ENCODE data around the gene OTOGL. TPM values are rescaled to one million over a fixed set of nuclear protein-coding genes. Genes with fewer than 3 reads are reported as not detected.
"Not testable (repeated sequence)": the region's sequence is repeated elsewhere in the genome, so short reads cannot be mapped to it uniquely, and the experiment has no call there.

The OTOGL gene
- total RNA-seq, 2 experiments from 2014 or later, result not detected

DNA sequence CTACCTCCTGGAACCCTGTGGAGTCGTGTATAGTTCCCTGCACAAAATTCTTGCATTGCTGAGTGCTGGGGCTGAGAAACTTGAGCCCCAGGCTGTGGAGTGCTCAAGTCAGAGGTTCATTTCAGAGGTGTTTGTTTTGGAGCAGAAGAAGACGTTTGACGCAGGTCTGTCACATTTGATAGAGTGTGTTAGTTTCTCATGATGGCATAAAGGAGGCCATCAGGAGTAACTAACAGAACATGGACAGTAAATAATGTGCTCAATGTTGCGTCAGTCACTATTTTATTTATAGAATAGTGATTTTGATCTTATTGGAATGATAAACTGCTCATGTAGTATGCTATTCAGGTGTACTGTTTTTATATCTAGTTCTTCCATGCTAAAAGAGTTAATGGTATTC lies 44.2 kb downstream of the OTOGL start:
- CTCF ChIA-PET, result no interaction called here
- no peak overlapping the region for H3K27ac Mint-ChIP-seq
- H3K9me3 Mint-ChIP-seq, result no peaks in the 10 kb centered on the region
- H3K36me3 Mint-ChIP-seq (ENCODE audit: low read depth), result no peaks in the 10 kb centered on the region
- POLR2A ChIA-PET, result no interaction called here
- H3K4me1 Mint-ChIP-seq, result no peaks in the 10 kb centered on the region
- peaks cover 10% of the 10 kb centered on the region for H3K27me3 Mint-ChIP-seq
- H3K4me3 Mint-ChIP-seq, result no peak overlapping the region
- DNase-seq, result no peak

DNA sequence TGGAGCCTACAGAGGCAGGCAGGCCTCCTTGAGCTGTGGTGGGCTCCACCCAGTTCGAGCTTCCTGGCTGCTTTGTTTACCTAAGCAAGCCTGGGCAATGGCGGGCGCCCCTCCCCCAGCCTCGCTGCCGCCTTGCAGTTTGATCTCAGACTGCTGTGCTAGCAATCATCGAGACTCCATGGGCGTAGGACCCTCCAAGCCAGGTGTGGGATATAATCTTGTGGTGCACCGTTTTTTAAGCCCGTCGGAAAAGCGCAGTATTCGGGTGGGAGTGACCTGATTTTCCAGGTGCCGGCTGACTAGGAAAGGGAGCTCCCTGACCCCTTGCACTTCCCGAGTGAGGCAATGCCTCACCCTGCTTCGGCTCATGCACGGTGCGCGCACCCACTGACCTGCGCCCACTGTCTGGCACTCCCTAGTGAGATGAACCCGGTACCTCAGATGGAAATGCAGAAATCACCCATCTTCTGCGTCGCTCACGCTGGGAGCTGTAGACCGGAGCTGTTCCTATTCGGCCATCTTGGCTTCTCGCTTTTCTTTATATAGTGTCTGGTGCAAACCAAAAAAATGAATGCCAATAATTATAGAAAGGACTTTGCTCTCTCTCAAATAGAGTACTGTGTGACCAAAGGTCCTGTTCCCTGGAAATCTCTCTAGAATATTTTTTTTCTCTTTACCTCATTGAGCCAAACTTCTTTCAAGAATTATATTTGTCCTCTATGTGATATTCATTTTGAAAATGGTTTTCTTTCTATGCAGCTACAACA lies 50.4 kb downstream of the OTOGL start:
- CTCF ChIA-PET; POLR2A ChIA-PET; H3K27ac Mint-ChIP-seq; H3K4me1 Mint-ChIP-seq; H3K36me3 Mint-ChIP-seq (ENCODE audit: low read depth); H3K9me3 Mint-ChIP-seq; H3K27me3 Mint-ChIP-seq; DNase-seq; H3K4me3 Mint-ChIP-seq: not testable (repeated sequence)

DNA sequence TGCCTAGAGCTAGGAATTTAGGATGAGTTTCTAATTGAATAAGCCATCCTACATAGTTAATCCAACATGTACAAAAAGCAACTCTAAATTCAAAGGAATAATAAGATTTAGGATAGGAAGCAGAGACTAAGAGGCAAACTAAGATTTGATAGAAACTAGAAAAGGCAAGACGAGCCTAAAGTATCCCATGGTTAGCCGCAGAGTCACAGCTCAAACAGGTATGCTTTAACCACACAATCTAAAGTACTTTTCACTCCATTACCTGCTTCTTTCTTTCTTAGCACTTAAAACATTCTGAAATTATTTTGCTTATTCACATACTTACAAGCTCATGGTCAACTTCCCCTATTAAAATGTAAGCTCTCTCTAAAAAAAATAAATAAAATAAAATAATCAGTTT lies 51.8 kb downstream of the OTOGL start:
- ChIA-PET CTCF (no interaction called here), POLR2A (no interaction called here)
- Mint-ChIP-seq H3K27me3 (no peaks in the 10 kb centered on the region), H3K4me1 (peaks cover 12% of the 10 kb centered on the region), H3K9me3 (peaks cover 6% of the 10 kb centered on the region), H3K27ac (no peak overlapping the region), H3K4me3 (no peak overlapping the region), H3K36me3 (ENCODE audit: low read depth) (peaks cover 2% of the 10 kb centered on the region)
- no peak for DNase-seq

DNA sequence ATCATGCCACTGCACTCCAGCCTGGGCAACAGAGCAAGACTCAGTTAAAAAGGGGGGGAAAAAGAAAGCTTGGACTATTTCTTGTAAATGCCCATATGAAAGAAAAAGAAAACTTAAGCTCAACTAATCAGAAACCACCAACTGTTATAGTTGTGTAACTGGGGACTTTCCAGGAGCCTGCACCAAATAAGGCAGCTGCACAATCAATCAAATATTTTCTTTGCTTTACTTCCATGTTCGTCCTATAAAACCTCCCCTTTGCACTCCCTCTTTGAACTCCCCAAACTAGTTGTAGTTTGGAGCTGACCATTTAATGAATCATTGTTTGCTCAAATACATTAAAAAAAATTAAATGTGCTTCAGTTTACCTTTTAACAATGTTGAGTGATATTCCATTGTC lies 54.9 kb downstream of the OTOGL start:
- no peak for DNase-seq
- Mint-ChIP-seq H3K4me3 (no peak overlapping the region), H3K27me3 (peaks cover 1% of the 10 kb centered on the region), H3K36me3 (ENCODE audit: low read depth) (peaks cover 2% of the 10 kb centered on the region), H3K4me1 (peaks cover 13% of the 10 kb centered on the region), H3K27ac (no peak overlapping the region), H3K9me3 (peaks cover 12% of the 10 kb centered on the region)
- ChIA-PET POLR2A (no interaction called here), CTCF (interaction anchor here (0.6 kb wide), 1 partner anchor 16 kb away, joined by 3 read pairs; no protein-coding TSS in a partner anchor)

DNA sequence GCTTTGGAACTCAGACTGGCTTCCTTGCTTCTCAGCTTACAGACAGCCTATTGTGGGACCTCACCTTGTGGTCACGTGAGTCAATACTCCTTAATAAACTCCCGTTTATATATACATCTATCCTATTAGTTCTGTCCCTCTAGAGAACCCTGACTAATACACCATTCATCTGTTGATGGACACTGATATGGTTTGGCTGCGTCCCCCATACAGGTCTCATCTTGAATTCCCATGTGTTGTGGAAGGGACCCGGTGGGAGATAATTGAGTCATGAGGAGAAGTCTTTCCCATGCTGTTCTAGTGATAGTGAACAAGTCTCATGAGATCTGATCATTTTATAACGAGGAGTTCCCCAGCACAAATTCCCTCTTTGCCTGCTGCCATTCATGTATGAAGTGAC lies 57.0 kb downstream of the OTOGL start:
- Mint-ChIP-seq H3K36me3 (ENCODE audit: low read depth) (peaks cover 2% of the 10 kb centered on the region), H3K4me1 (peaks cover 13% of the 10 kb centered on the region), H3K4me3 (no peak overlapping the region), H3K27ac (no peak overlapping the region), H3K9me3 (peaks cover 18% of the 10 kb centered on the region), H3K27me3 (peaks cover 10% of the 10 kb centered on the region)
- DNase-seq, result no peak
- POLR2A ChIA-PET, result no interaction called here
- CTCF ChIA-PET, result no interaction called here

DNA sequence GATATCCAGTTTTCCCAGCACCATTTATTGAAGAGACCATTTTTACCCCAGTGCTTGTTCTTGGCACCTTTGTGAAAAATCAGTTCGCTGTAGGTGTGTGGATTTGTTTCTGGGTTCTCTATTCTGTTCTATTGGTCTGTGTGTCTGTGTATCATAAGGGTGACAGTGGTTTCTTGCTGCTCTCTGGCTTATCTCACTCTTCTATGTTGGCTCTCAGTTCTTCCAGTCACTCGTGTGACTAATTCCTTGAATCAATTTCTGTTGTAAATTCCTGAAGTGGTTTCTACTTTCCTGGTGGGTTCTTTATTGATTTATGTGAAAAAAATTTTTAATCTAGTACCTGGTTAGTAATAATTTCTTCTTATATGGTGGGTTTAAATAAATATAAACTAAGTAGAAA lies 58.3 kb downstream of the OTOGL start:
- H3K9me3 Mint-ChIP-seq, result peaks cover 14% of the 10 kb centered on the region
- peaks cover 2% of the 10 kb centered on the region for H3K36me3 Mint-ChIP-seq (ENCODE audit: low read depth)
- ChIA-PET CTCF (no interaction called here), POLR2A (no interaction called here)
- H3K27me3 Mint-ChIP-seq, result peaks cover 10% of the 10 kb centered on the region
- no peak overlapping the region for H3K4me3 Mint-ChIP-seq
- H3K27ac Mint-ChIP-seq, result no peak overlapping the region
- no peak for DNase-seq
- H3K4me1 Mint-ChIP-seq, result peaks cover 13% of the 10 kb centered on the region

DNA sequence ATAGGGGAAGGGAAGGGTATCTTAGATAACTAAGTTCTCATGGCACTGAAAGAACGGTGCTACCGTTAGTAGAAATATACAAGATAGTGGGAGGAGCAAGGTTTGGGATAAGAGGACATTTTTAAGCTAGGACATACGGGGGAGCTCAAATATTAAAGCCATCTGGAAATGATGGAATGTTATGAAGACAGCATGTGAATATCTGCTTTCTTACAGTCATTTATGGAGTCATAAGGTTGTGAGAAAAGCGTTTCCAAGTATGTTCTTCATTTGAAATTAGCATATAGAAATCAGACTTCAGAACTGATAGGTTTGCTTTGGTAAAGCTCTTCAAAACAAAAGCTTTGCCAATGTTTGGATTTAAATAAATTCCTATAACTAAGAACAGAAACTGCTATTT lies 62.3 kb downstream of the OTOGL start:
- DNase-seq, result no peak
- peaks cover 11% of the 10 kb centered on the region for H3K9me3 Mint-ChIP-seq
- peaks cover 19% of the 10 kb centered on the region for H3K27me3 Mint-ChIP-seq
- no peak overlapping the region for H3K4me3 Mint-ChIP-seq
- H3K36me3 Mint-ChIP-seq (ENCODE audit: low read depth), result no peaks in the 10 kb centered on the region
- H3K27ac Mint-ChIP-seq, result no peak overlapping the region
- CTCF ChIA-PET, result no interaction called here
- POLR2A ChIA-PET, result no interaction called here
- H3K4me1 Mint-ChIP-seq, result no peaks in the 10 kb centered on the region

DNA sequence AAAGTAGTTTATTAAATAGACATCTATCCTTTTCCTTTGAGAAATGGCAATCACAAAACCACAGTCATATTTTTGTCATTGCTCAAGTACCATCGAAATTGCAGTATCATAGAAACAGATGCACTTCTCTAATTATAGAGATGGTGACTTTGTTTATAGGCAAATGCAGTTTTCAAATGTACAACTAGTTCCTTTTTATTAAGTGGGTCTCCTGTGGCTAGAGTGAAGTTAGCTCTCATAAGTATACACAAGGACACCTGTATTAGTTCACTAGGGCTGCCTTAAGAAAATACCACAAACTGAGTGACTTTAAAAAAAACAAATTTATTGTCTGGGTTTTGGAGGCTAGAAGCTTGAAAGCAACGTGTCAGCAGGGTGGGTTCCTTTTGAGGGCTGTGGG lies 62.8 kb downstream of the OTOGL start:
- no peak overlapping the region for H3K4me3 Mint-ChIP-seq
- no peak overlapping the region for H3K27ac Mint-ChIP-seq
- peaks cover 8% of the 10 kb centered on the region for H3K9me3 Mint-ChIP-seq
- CTCF ChIA-PET, result no interaction called here
- H3K36me3 Mint-ChIP-seq (ENCODE audit: low read depth), result no peaks in the 10 kb centered on the region
- POLR2A ChIA-PET, result no interaction called here
- H3K27me3 Mint-ChIP-seq, result peaks cover 19% of the 10 kb centered on the region
- DNase-seq, result no peak
- H3K4me1 Mint-ChIP-seq, result no peaks in the 10 kb centered on the region

DNA sequence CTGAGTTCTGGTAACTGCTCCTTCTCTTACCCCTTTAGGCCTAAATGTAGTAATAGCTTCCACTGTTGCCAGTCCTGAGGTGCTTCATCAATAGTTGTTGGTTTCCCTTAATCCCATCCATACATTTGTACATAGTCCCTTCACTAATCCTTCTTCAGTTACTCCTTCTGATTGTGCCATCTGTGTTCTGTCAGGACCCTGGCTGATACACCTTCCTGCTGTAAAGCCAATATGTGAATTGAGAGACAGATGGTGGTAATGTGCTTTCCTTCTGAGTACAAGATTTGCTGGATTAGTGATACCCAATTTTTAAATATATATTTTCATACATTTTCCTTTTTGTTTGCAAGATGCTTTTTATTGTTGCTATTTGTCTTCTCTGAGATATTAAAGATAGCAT lies 66.4 kb downstream of the OTOGL start:
- Mint-ChIP-seq H3K9me3 (no peaks in the 10 kb centered on the region), H3K4me1 (peaks cover 4% of the 10 kb centered on the region), H3K27me3 (peaks cover 16% of the 10 kb centered on the region), H3K4me3 (no peak overlapping the region), H3K36me3 (ENCODE audit: low read depth) (no peaks in the 10 kb centered on the region), H3K27ac (no peak overlapping the region)
- ChIA-PET POLR2A (no interaction called here), CTCF (no interaction called here)
- DNase-seq, result no peak

DNA sequence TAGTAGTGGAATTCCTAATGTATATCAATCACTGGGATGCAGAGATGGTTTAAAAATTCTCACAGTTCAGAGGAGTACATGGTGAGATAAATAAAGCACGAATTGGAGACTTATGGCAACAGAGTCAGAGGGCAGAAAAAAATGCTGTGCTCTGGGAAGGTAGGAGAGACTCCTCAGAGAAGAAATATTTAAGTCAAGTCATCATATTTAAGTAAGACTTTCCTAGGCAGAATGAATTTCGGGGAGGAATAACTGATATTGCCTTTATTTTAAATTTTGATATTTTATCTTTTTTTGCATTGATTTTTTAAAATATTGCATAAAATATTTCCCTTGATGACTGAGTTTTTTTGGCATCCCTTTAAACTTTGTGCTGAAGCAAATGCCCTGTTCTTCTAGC lies 67.4 kb downstream of the OTOGL start:
- ChIA-PET POLR2A (no interaction called here), CTCF (interaction anchor here (1.1 kb wide), 1 partner anchor 33 kb away, joined by 3 read pairs; no protein-coding TSS in a partner anchor)
- no peak for DNase-seq

DNA sequence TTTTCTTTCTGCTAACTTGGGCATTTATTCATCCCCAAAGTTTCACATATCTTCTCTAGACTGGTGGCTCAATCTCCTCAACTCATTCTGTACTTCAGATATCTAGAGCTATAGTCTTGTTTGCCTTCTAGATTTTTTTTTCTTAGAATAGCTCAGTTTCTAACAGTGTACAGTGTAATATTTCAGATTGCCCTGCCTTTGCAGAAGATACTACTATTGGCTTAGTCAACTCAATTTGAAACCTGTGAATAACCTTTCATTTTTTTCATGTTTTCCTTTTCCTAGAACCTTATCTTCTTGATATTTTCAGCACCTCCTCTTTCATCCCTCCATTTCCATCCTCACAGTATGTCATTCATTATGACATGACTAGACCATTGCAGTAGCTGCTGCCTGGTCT lies 69.6 kb downstream of the OTOGL start:
- Mint-ChIP-seq H3K36me3 (ENCODE audit: low read depth) (no peaks in the 10 kb centered on the region), H3K9me3 (no peaks in the 10 kb centered on the region), H3K27me3 (peaks cover 20% of the 10 kb centered on the region), H3K4me1 (peaks cover 4% of the 10 kb centered on the region), H3K27ac (no peak overlapping the region), H3K4me3 (no peak overlapping the region)
- DNase-seq, result no peak
- ChIA-PET CTCF (no interaction called here), POLR2A (no interaction called here)

More for the DNA sequence above, 67.4 kb downstream of the OTOGL start:
- peaks cover 4% of the 10 kb centered on the region for H3K4me1 Mint-ChIP-seq
- no peaks in the 10 kb centered on the region for H3K36me3 Mint-ChIP-seq (ENCODE audit: low read depth)
- no peaks in the 10 kb centered on the region for H3K9me3 Mint-ChIP-seq
- H3K27ac Mint-ChIP-seq, result no peak overlapping the region
- no peak overlapping the region for H3K4me3 Mint-ChIP-seq
- peaks cover 15% of the 10 kb centered on the region for H3K27me3 Mint-ChIP-seq

DNA sequence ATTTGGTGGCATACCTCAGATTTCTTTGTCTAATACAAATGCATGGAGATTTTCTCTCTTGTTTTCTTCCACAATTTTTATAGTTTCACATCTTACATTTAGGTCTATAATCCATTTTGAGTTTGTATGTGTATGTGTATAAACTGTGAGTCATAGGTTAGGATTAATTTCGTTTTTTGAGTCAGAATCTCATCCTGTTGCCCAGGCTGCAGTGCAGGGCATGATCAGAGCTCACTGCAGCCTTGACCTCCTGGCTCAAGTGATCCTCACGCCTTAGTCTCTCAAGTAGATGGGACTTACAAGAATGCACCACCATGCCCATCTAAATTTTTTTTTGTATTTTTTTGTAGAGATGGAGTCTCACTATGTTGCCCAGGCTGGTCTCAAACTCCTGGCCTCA lies 71.6 kb downstream of the OTOGL start:
- H3K4me1 Mint-ChIP-seq, result peaks cover 6% of the 10 kb centered on the region
- H3K9me3 Mint-ChIP-seq, result no peaks in the 10 kb centered on the region
- H3K27ac Mint-ChIP-seq, result no peak overlapping the region
- CTCF ChIA-PET, result no interaction called here
- POLR2A ChIA-PET, result no interaction called here
- no peak overlapping the region for H3K4me3 Mint-ChIP-seq
- peaks cover 14% of the 10 kb centered on the region for H3K27me3 Mint-ChIP-seq
- DNase-seq, result no peak
- H3K36me3 Mint-ChIP-seq (ENCODE audit: low read depth), result no peaks in the 10 kb centered on the region

DNA sequence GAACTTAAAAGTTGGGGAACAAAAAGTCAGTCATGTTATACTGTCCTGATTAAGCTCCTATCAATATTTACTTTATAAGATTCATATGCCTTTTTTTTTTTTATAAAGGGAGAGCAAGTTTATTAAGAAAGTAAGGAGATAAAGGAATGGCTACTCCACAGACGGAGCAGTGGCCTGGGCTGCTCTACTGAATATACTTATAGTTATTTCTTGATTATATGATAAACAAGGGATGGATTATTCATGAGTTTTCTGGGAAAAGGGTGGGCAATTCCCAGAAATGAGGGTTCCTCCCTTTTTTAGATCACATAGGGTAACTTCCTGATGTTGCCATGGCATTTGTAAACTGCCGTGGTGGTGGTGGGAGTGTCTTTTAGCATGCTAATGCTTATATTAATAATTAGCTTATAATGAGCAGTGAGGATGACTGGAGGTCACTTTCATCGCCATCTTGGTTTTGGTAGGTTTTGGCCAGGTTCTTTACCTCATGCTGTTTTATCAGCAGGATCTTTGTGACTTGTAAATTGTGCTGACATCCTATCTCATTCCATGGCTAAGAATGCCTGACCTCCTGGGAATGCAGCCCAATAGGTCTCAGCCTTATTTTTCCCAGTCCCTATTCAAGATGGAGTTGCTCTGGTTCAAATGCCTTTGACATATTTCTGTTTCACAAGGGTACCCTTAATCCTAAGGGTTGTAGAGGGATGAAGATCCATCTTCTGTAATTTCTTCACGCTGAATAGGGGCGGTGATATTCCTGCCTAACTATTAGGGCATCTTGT lies 73.9 kb downstream of the OTOGL start:
- H3K27me3 Mint-ChIP-seq, result peaks cover 14% of the 10 kb centered on the region
- ChIA-PET POLR2A (no interaction called here), CTCF (interaction anchor here (0.6 kb wide), 1 partner anchor 184 kb away, joined by 3 read pairs; no protein-coding TSS in a partner anchor)
- H3K4me3 Mint-ChIP-seq, result no peak overlapping the region
- H3K4me1 Mint-ChIP-seq, result peaks cover 7% of the 10 kb centered on the region
- H3K9me3 Mint-ChIP-seq, result no peaks in the 10 kb centered on the region
- DNase-seq, result no peak
- H3K27ac Mint-ChIP-seq, result no peak overlapping the region
- H3K36me3 Mint-ChIP-seq (ENCODE audit: low read depth), result no peaks in the 10 kb centered on the region

Measured in activated CD4-positive, alpha-beta T cell treated with anti-CD3 and anti-CD28 coated beads, Interleukin-2, amount 10 ng/mL, durations not matched to agents 7 days and 5 days (primary cell).